ENCODE measurements around the gene SGPP1. TPM values are rescaled to one million over a fixed set of nuclear protein-coding genes. Genes with fewer than 3 reads are reported as not detected.
A peak's percentile ranks its signal among the peaks of the same experiment; 100 is the strongest.

Gene SGPP1
- total and polyA plus RNA-seq, 2 of the 4 experiments (the other 2 are of a cell fraction): 8.6 to 11.1 TPM

GRCh38 chr14:63650256-63650952 is 77.5 kb downstream of the SGPP1 start:
- Histone ChIP-seq H2BK15ac (ENCODE audit: low read depth, low read length) (no peak overlapping the region), H4K8ac (ENCODE audit: low read depth in 2 of 2, low read length in 2 of 2) (no peak overlapping the region), H4K20me1 (ENCODE audit: insufficient read depth, low read length) (no peaks in the 10 kb centered on the region), H3K4me2 (ENCODE audit: low read depth, low read length) (no peak overlapping the region; the same call in 1 of the 2 replicates), H3K9me1 (ENCODE audit: insufficient read depth, low read length) (no peaks in the 10 kb centered on the region; the same call in 1 of the 2 replicates), H3K18ac (ENCODE audit: low read depth, low read length) (peak overlapping the region; percentile 37; the same call in 1 of the 2 replicates), H3K9me3 (ENCODE audit: control insufficient read depth, insufficient read depth, low read length) (no peaks in the 10 kb centered on the region), H3K4me1 (ENCODE audit: control insufficient read depth, insufficient read depth, low read length) (peaks cover 2% of the 10 kb centered on the region; the same call in 1 of the 2 replicates), H2AK5ac (ENCODE audit: low read depth, low read length) (no peak overlapping the region), H4K5ac (ENCODE audit: low read depth, low read length) (0 out of 2 replicates have a peak overlapping the region, but pooled peaks have one; percentile 1), H3K23ac (ENCODE audit: low read depth, low read length) (no peak overlapping the region), H2BK5ac (ENCODE audit: low read depth, low read length, poor library complexity, severe bottlenecking) (peak overlapping the region; percentile 26), H3K4ac (ENCODE audit: low read depth, low read length) (no peak overlapping the region), H2BK120ac (ENCODE audit: low read depth, low read length) (no peak overlapping the region), H2BK20ac (ENCODE audit: low read depth, low read length) (no peak overlapping the region), H3K9ac (ENCODE audit: low read depth, low read length) (no peak overlapping the region), H3K79me1 (ENCODE audit: low read depth in 1 of 2, low read length in 2 of 2) (no peaks in the 10 kb centered on the region), H3K27ac (ENCODE audit: insufficient read depth, low read length) (no peak overlapping the region), H2AFZ (replicated peaks; ENCODE audit: low read length, poor library complexity) (no peak overlapping the region), H4K91ac (ENCODE audit: insufficient read depth, low read depth, low read length) (no peak overlapping the region), H3K14ac (replicated peaks; ENCODE audit: low read depth, low read length) (no peak overlapping the region), H3K56ac (ENCODE audit: extremely low read depth, insufficient read depth, low read length) (no peak overlapping the region), H2AK9ac (replicated peaks; ENCODE audit: low read depth, low read length, poor library complexity) (no peak overlapping the region), H3K4me3 (ENCODE audit: insufficient read depth, low read depth, low read length) (no peak overlapping the region), H3K27me3 (ENCODE audit: control insufficient read depth, insufficient read depth, low read length) (no peaks in the 10 kb centered on the region), H3K36me3 (ENCODE audit: control insufficient read depth, insufficient read depth, low read length) (no peaks in the 10 kb centered on the region)
- intact Hi-C loops (cut with micrococcal nuclease) (no loop called here), dilution Hi-C loops (cut with HindIII; ENCODE audit: low sequenced_read_pairs, unreplicated experiment) (no loop called here), in situ Hi-C loops (cut with MboI; ENCODE audit: low sequenced_read_pairs) (no loop called here)
- ATAC-seq (ENCODE audit: low read depth) (peak; percentile 22; the same call in 1 of the 2 replicates), DNase-seq (peak; percentile 42)
- ChIA-PET POLR2A (ENCODE audit: unreplicated experiment) (interaction anchor here (0.7 kb wide), 1 partner anchor 18 kb away, joined by 4 read pairs; no protein-coding TSS in a partner anchor), CTCF (interaction anchor here (0.6 to 1.4 kb wide), 2 partner anchors 120 to 125 kb away, joined by 3 to 7 read pairs; no protein-coding TSS in a partner anchor)
- WGBS, 2 experiments (ENCODE audit: extremely low coverage in 2 of 2, insufficient read length in 1 of 2): no CpG with 5 or more reads among the region's 3 CpGs
- no TSS peak for BruUV-seq (replicated peaks)
- TF ChIP-seq NFE2L2 (IDR thresholded peaks at IDR 0.05; ENCODE audit: low read depth, low read length): no peak
- TF ChIP-seq RAD21 (IDR thresholded peaks at IDR 0.05; ENCODE audit: low read length): no peak
- no peak for TF ChIP-seq MAZ (IDR thresholded peaks at IDR 0.05; ENCODE audit: borderline replicate concordance, low read depth, low read length)
- TF ChIP-seq ELK1 (IDR thresholded peaks at IDR 0.05; ENCODE audit: borderline replicate concordance, low read depth, low read length): no peak
